Pancreas (tissue), 10 donors: ENCODE measurements around the gene ARFGAP1. TPM values are rescaled to one million over a fixed set of nuclear protein-coding genes. Genes with fewer than 3 reads are reported as not detected.
"Not testable (repeated sequence)": the region's sequence is repeated elsewhere in the genome, so short reads cannot be mapped to it uniquely, and the experiment has no call there.

Experiments
- ATAC-seq, 4 donors: fragments of 200-7000 bp; cut with Tn5 transposase; one replicate each; pipeline versions ENCODE4 v1.8.0 to v1.9.1; 2020; ENCODE audit warnings: mild to moderate bottlenecking in 4 of 4, moderate library complexity in 4 of 4
- DNase-seq, 6 donors: peaks; one replicate each; pipeline ENCODE4 v3.0.0-alpha.2; 2020
- FAIRE-seq: peaks from 2 replicates; lab custom pipeline; 2012; peaks lifted over from hg19 to GRCh38; lab: Jason Lieb, UNC
- H3K27ac ChIP-seq, 4 donors: fragments of 200-600 bp; sonication (generic); 1 replicate in 3 of 4; 2 replicates in 1 of 4; pipeline versions ENCODE4 v1.5.0 to v1.8.0; 2020
- H3K27me3 ChIP-seq, 4 donors: fragments of 200-600 bp; one replicate each; pipeline ENCODE4 v1.8.0; 2021
- H3K36me3 ChIP-seq, 3 donors: fragments of 200-600 bp; sonication (generic) in 1 of 3; one replicate each; pipeline versions ENCODE4 v1.5.0 to v1.8.0; 2020 to 2021
- H3K4me1 ChIP-seq, 3 donors: fragments of 200-600 bp; one replicate each; pipeline ENCODE4 v1.8.0; 2021
- H3K4me3 ChIP-seq, 4 donors: fragments of 200-600 bp; sonication (generic) in 2 of 4; one replicate each; pipeline versions ENCODE4 v1.5.0 to v1.8.0; 2020 to 2021
- H3K9me3 ChIP-seq, 4 donors: fragments of 200-600 bp; one replicate each; pipeline ENCODE4 v1.8.0; 2021
- CTCF ChIP-seq, 4 donors: fragments of 200-600 bp; sonication (generic) in 3 of 4; IDR thresholded peaks; one replicate each; pipeline versions ENCODE4 v1.5.0 to v1.8.0; 2021; ENCODE audit warnings: antibody characterized with exemption in 4 of 4
- whole genome bisulfite sequencing, 2 donors: extraction: QIAGEN DNeasy Blood & Tissue Kit; methylation state at CpG; one replicate each; pipeline ENCODE4 v1.1.7; 2013; 5-methylcytosine and 5-hydroxymethylcytosine counted together
- intact Hi-C, 3 donors: fragments of 100-400 bp; cut with DNase I; formaldehyde crosslinking; loops; one replicate each; pipeline versions ENCODE4 v1.11.1 to v1.14.2; 2022
- polyA plus RNA-seq, 2 donors: library from polyadenylated mRNA; stranded (reverse); fragments of 200-250 nt; gene quantifications; one replicate each; pipeline ENCODE4 v1.2.3, GENCODE V29; 2013
- total RNA-seq, 6 donors: library from RNA; stranded (reverse); fragmentation: NEBNext Ultra II Directional in 4 of 6; extraction: Animal tissue kit (Norgen Biotek cat#: 25700) in 4 of 6; gene quantifications; one replicate each; pipeline versions ENCODE4 v1.2.1 to v1.2.4, GENCODE V29; 2021 to 2023
- donor health status: healthy with polysubstance abuse.
- donor health status: DM: no; HTN: no; CAD: no; lungs with moderate emphysema.
- donor health status: DM: no; HTN: no; CAD: no.
- donor health status: control.
- donor health status: control.
- donor health status: Bipolar disorder and iron deficiency.
- donor health status: DM: yes; HTN: yes; CAD: no.
- donor health status: DM: no; HTN: no; CAD: no.
- donor health status: DM: no; HTN: no; CAD: no.
- donor health status: DM: yes; HTN: yes; CAD: no.

Gene ARFGAP1
- total and polyA plus RNA-seq, 8 donors = 34.0 to 251 (median 53.3) TPM

GRCh38 chr20:63249891-63250290, 22.7 kb upstream of the ARFGAP1 start:
- 77 to 90% methylated on average over 15 of the region's 15 CpGs for WGBS, 2 donors
- intact Hi-C loops = no loop called here
- Histone ChIP-seq H3K4me1 (peaks cover 0 to 8% (median 0%) of the 10 kb centered on the region in 3 donors), H3K4me3 (no peak overlapping the region), H3K27ac (no peak overlapping the region), H3K27me3 (peaks cover 0 to 26% (median 5%) of the 10 kb centered on the region in 4 donors), H3K36me3 (no peaks in the 10 kb centered on the region), H3K9me3 (no peaks in the 10 kb centered on the region)
- no peak for TF ChIP-seq CTCF (IDR thresholded peaks at IDR 0.05)
- DNase-seq = no peak
- FAIRE-seq = no peak
- no peak for ATAC-seq

GRCh38 chr20:63251350-63251749, 21.3 kb upstream of the ARFGAP1 start:
- H3K4me3 ChIP-seq, H3K4me1 ChIP-seq, FAIRE-seq, DNase-seq, intact Hi-C loops, H3K9me3 ChIP-seq, H3K36me3 ChIP-seq, ATAC-seq, H3K27ac ChIP-seq: not testable (repeated sequence)
- WGBS, 2 donors = 25% methylated on average over 11 to 12 of the region's 14 CpGs
- peaks cover 0 to 29% (median 10%) of the 10 kb centered on the region in 4 donors for H3K27me3 ChIP-seq

- no peak overlapping the region for H3K27ac ChIP-seq
- H3K27me3 ChIP-seq = peaks cover 0 to 29% (median 10%) of the 10 kb centered on the region in 4 donors
- WGBS, 2 donors = 45 to 60% methylated on average over 8 of the region's 8 CpGs
- peaks cover 0 to 8% (median 0%) of the 10 kb centered on the region in 3 donors for H3K4me1 ChIP-seq
- DNase-seq = no peak
- intact Hi-C loops = no loop called here
- H3K9me3 ChIP-seq = no peaks in the 10 kb centered on the region
- no peak overlapping the region for H3K4me3 ChIP-seq
- TF ChIP-seq CTCF (IDR thresholded peaks at IDR 0.05) = no peak
- no peak for FAIRE-seq
- no peak for ATAC-seq
- H3K36me3 ChIP-seq = no peaks in the 10 kb centered on the region
These were observed 20.3 kb upstream of the ARFGAP1 start for GRCh38 chr20:63252284-63252711.

GRCh38 chr20:63253065-63253437, 19.6 kb upstream of the ARFGAP1 start:
- no peak for FAIRE-seq
- H3K27me3 ChIP-seq = peaks cover 0 to 26% (median 10%) of the 10 kb centered on the region in 4 donors
- 10 to 14% methylated on average over 16 of the region's 16 CpGs for WGBS, 2 donors
- intact Hi-C loops = no loop called here
- no peak for DNase-seq
- ATAC-seq = no peak
- no peaks in the 10 kb centered on the region for H3K9me3 ChIP-seq
- no peak for TF ChIP-seq CTCF (IDR thresholded peaks at IDR 0.05)
- H3K4me1 ChIP-seq = peaks cover 0 to 8% (median 0%) of the 10 kb centered on the region in 3 donors
- H3K36me3 ChIP-seq = no peaks in the 10 kb centered on the region
- no peak overlapping the region for H3K4me3 ChIP-seq
- no peak overlapping the region for H3K27ac ChIP-seq

- FAIRE-seq = no peak
- Histone ChIP-seq H3K27me3 (peaks cover 0 to 24% (median 10%) of the 10 kb centered on the region in 4 donors), H3K9me3 (no peaks in the 10 kb centered on the region), H3K4me1 (peaks cover 0 to 8% (median 0%) of the 10 kb centered on the region in 3 donors), H3K36me3 (no peaks in the 10 kb centered on the region), H3K27ac (no peak overlapping the region), H3K4me3 (peak overlapping the region in 2 of 4 donors; percentile 13 to 31)
- no peak for TF ChIP-seq CTCF (IDR thresholded peaks at IDR 0.05)
- no peak for ATAC-seq
- no peak for DNase-seq
- 1% methylated on average over 70 to 89 of the region's 89 CpGs for WGBS, 2 donors
- intact Hi-C loops = no loop called here
These were observed 19.0 kb upstream of the ARFGAP1 start for GRCh38 chr20:63253438-63254231.
